Astrocyte of the spinal cord (primary cell): Measurements from ENCODE around the gene LDLRAD3.

Experiments
- DNase-seq: peaks from one replicate; pipeline ENCODE4 v3.0.0; 2011; ENCODE audit warnings: low read depth, low spot score
- H3K4me3 ChIP-seq: 2 replicates; pipeline ENCODE4 v1.5.1; 2011; ENCODE audit warnings: low read depth, mild to moderate bottlenecking, low read length, moderate library complexity
- in situ Hi-C: cut with HindIII; loops from 2 replicates; pipeline ENCODE4 v1.10.0; 2017; ENCODE audit warnings: low sequenced_read_pairs
- TF ChIP-seq, protein P1 (sequence below): IDR thresholded peaks from 2 replicates; pipeline ENCODE4 v1.5.1; 2012; ENCODE audit warnings: low read depth, mild to moderate bottlenecking, low read length, inconsistent platforms

The LDLRAD3 gene

GRCh38 chr11:35932681-35933319 is 11.1 kb upstream of the LDLRAD3 start:
- DNase-seq = no peak
- in situ Hi-C loops = no loop called here
- no peak overlapping the region for H3K4me3 ChIP-seq
- TF ChIP-seq, protein P1, sequence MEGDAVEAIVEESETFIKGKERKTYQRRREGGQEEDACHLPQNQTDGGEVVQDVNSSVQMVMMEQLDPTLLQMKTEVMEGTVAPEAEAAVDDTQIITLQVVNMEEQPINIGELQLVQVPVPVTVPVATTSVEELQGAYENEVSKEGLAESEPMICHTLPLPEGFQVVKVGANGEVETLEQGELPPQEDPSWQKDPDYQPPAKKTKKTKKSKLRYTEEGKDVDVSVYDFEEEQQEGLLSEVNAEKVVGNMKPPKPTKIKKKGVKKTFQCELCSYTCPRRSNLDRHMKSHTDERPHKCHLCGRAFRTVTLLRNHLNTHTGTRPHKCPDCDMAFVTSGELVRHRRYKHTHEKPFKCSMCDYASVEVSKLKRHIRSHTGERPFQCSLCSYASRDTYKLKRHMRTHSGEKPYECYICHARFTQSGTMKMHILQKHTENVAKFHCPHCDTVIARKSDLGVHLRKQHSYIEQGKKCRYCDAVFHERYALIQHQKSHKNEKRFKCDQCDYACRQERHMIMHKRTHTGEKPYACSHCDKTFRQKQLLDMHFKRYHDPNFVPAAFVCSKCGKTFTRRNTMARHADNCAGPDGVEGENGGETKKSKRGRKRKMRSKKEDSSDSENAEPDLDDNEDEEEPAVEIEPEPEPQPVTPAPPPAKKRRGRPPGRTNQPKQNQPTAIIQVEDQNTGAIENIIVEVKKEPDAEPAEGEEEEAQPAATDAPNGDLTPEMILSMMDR = no peak

- in situ Hi-C loops = no loop called here
- no peak for DNase-seq
- TF ChIP-seq, protein P1 = no peak
- H3K4me3 ChIP-seq = no peak overlapping the region
These were observed 10.5 kb upstream of the LDLRAD3 start for GRCh38 chr11:35933320-35933871.

DNA sequence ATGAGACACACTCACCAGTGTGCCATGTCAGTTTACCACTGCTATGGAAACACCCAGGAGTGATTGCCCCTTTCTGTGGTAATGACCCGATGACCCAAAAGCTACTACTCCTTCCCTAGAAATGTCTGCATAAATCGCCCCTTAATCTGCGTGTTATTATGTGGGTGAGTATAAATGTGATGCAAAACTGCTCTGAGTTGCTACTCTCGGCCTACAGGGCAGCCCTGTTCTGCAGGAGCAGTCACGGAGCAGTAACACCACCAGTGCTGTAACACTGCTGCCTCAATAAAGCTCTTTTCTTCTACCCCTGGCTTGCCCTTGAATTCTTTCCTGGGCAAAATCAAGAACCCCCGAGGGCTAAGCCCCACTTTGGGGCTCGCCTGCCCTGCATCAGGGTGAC is 9.6 kb upstream of the LDLRAD3 start:
- in situ Hi-C loops = no loop called here
- DNase-seq = no peak
- no peak overlapping the region for H3K4me3 ChIP-seq
- TF ChIP-seq, protein P1 = no peak

- TF ChIP-seq, protein P1 = no peak
- in situ Hi-C loops = no loop called here
- no peak overlapping the region for H3K4me3 ChIP-seq
- no peak for DNase-seq
These were observed 8.9 kb upstream of the LDLRAD3 start for GRCh38 chr11:35934981-35935380.

- H3K4me3 ChIP-seq = no peak overlapping the region
- no peak for DNase-seq
- TF ChIP-seq, protein P1 = no peak
- in situ Hi-C loops = no loop called here
These were observed 8.5 kb upstream of the LDLRAD3 start for GRCh38 chr11:35935390-35935789.

DNA sequence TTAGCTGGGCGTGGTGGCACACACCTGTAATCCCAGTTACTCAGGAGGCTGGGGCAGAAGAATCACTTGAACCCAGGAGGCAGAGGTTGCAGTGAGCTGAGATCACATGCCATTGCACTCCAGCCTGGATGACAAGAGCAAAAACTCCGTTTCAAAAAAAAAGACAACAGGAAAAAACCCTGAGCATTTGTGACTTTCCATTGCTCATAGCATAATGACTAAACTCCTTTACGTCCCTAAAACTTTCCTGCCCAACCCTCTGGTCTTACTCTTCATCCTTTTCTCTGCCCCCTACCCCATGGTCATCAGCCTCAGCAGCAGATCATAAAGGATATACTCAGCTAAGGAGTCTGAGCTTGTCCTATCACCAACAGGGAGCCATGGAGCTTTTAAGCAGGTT is 6.8 kb upstream of the LDLRAD3 start:
- in situ Hi-C loops = no loop called here
- TF ChIP-seq, protein P1 = no peak
- H3K4me3 ChIP-seq = no peak overlapping the region
- no peak for DNase-seq
